AG10803 (cell line): ENCODE measurements around the gene ECT2.
"Not testable (repeated sequence)": the region's sequence is repeated elsewhere in the genome, so short reads cannot be mapped to it uniquely, and the experiment has no call there.

Experiments used
- DNase-seq: peaks from one replicate; pipeline ENCODE4 v3.0.0; 2010; ENCODE audit warnings: low read depth
- H3K4me3 ChIP-seq: 2 replicates; pipeline ENCODE4 v1.5.1; 2011; ENCODE audit warnings: mild to moderate bottlenecking, low read length, control low read depth
- CTCF ChIP-seq: conservative IDR thresholded peaks from 2 replicates; pipeline ENCODE4 v1.5.1; 2011; ENCODE audit warnings: mild to moderate bottlenecking, low read length, control low read depth, inconsistent platforms

Gene ECT2

GRCh38 chr3:172746475-172746874 is 4.1 kb upstream of the ECT2 start:
- DNase-seq = peak; percentile 43
- no peak for TF ChIP-seq CTCF
- H3K4me3 ChIP-seq = no peak overlapping the region

GRCh38 chr3:172749230-172749965 is 1.1 kb upstream of the ECT2 start:
- peak; percentile 99 for DNase-seq
- no peak for TF ChIP-seq CTCF
- peak overlapping the region; percentile 68 for H3K4me3 ChIP-seq

- peak overlapping the region; percentile 68 for H3K4me3 ChIP-seq
- no peak for TF ChIP-seq CTCF
- no peak for DNase-seq
These were observed 508 bp upstream of the ECT2 start for GRCh38 chr3:172750069-172750367.

- H3K4me3 ChIP-seq = peak overlapping the region; percentile 90
- peak; percentile 24 for DNase-seq
- no peak for TF ChIP-seq CTCF
These were observed 714 bp downstream of the ECT2 start for GRCh38 chr3:172751175-172751704.

- no peak for TF ChIP-seq CTCF
- H3K4me3 ChIP-seq = no peak overlapping the region
- no peak for DNase-seq
These were observed 2.1 kb downstream of the ECT2 start for GRCh38 chr3:172752651-172753050.

- H3K4me3 ChIP-seq = no peak overlapping the region
- TF ChIP-seq CTCF = no peak
- DNase-seq = no peak
These were observed 2.6 kb downstream of the ECT2 start for GRCh38 chr3:172753125-172753524.

- peak; percentile 73 for DNase-seq
- H3K4me3 ChIP-seq = not testable (repeated sequence)
These were observed 9.9 kb downstream of the ECT2 start for GRCh38 chr3:172760416-172760815.
